Heart left ventricle (tissue), 13 donors: ENCODE measurements around the gene PCSK2.

Source experiments
- CTCF ChIP-seq, 12 donors: fragments of 200-600 bp; sonication (generic) in 4 of 12; IDR thresholded peaks; one replicate each; pipeline versions ENCODE4 v1.5.0 to v1.8.0; 2018 to 2022; ENCODE audit warnings: antibody characterized with exemption in 12 of 12, mild to moderate bottlenecking in 5 of 12
- POLR2A ChIP-seq, 2 donors: fragments of 450-650 bp; IDR thresholded peaks; one replicate each; pipeline ENCODE4 v1.6.1; 2017; ENCODE audit warnings: antibody characterized with exemption in 2 of 2, mild to moderate bottlenecking in 2 of 2, moderate library complexity in 2 of 2
- donor health status: ischemic (EF 13 %, LVEDD 7.1; RV severe dilation, severe dysfunction).
- donor health status: DM: no; HTN: yes; CAD: no.
- donor health status: DM: no; HTN: no; CAD: no.
- donor health status: ischemic (EF 25% LVEDD 6.9; RV normal size, moderate dysfunction).
- donor health status: ischemic (EF 25% LVEDD 5.7; RV mildly dilated, moderate dysfunction).
- donor health status: ischemic (EF 35%, LVEDD 5.7; RV mildly dilated, moderate dysfunction).
- donor health status: nonischemic (EF 11% LVEDD 7.7; RV severe dilation, severe dysfunction).
- donor health status: DM: yes; HTN: yes; CAD: no.
- donor health status: PGD.
- donor health status: ischemic (EF 29% LVEDD 5.4; RV normal size, mild dysfunction).
- donor health status: nonischemic (EF 23%, LVEDD 6.1; RV moderate dilation, normal function).

DNA sequence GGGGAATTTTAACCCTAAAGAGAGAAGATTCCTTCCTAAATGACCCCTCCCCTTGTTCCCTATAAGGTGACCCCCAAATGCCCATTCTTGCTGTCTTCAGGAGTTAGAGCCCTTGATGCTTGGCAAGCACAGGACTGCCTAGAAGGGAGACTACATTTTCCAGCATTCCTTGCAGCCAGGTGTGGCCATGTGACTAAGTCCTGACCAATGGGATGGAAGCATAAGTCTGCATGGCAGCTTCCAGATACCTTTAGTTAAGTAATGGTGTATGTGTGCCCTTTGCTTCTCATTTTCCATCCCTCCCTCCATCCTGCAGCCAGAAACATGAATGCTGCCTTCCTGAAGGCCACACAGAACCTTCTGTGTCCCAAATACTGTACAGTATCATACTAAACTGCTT lies 298.8 kb downstream of the PCSK2 start:
- TF ChIP-seq POLR2A (IDR thresholded peaks at IDR 0.05) (no peak), CTCF (IDR thresholded peaks at IDR 0.05) (no peak)
